Naive thymus-derived CD4-positive, alpha-beta T cell (primary cell): ENCODE results near the gene NRL. TPM values are rescaled to one million over a fixed set of nuclear protein-coding genes. Genes with fewer than 3 reads are reported as not detected.

Experiments used
- ATAC-seq: fragments of 150-1000 bp; cut with Tn5 transposase; 2 replicates; pipeline ENCODE4 v1.10.0; 2021; ENCODE audit warnings: mild to moderate bottlenecking, moderate library complexity
- CTCF ChIA-PET: fragments of 350-600 bp; sonication (Branson Sonifier 250); formaldehyde crosslinking; loops from one replicate; lab custom pipeline; 2021; ENCODE audit warnings: antibody characterized with exemption; lab: Charles Lee
- POLR2A ChIA-PET: fragments of 350-600 bp; sonication (Branson Sonifier 250); formaldehyde crosslinking; loops from one replicate; lab custom pipeline; 2021; ENCODE audit warnings: antibody characterized with exemption, inconsistent platforms; lab: Charles Lee
- DNase-seq, 9 donors: peaks; one replicate each; pipeline versions ENCODE4 v3.0.0 to v3.0.0-alpha.2; 2020 to 2022; ENCODE audit warnings: mixed read lengths in 1 of 9
- H3K27ac ChIP-seq: one replicate; pipeline ENCODE4 v1.7.0; 2013; ENCODE audit warnings: mild to moderate bottlenecking, low read depth, low read length, moderate library complexity
- H3K27me3 ChIP-seq, 2 donors: one replicate each; pipeline ENCODE4 v1.7.0; 2013; ENCODE audit warnings: low read length in 2 of 2, mild to moderate bottlenecking in 2 of 2, moderate library complexity in 2 of 2; ENCODE audit not compliant: control insufficient read depth in 2 of 2, insufficient read depth in 2 of 2
- H3K36me3 ChIP-seq, 3 experiments: 1 replicate in 2 of 3; 2 replicates in 1 of 3; pipeline ENCODE4 v1.7.0; 2013; ENCODE audit warnings: low read length in 3 of 3, mild to moderate bottlenecking in 3 of 3, moderate library complexity in 1 of 3; ENCODE audit not compliant: insufficient read depth in 3 of 3, control insufficient read depth in 2 of 3
- H3K4me1 ChIP-seq, 2 donors: one replicate each; pipeline ENCODE4 v1.7.0; 2013; ENCODE audit warnings: low read length in 2 of 2, mild to moderate bottlenecking in 2 of 2, moderate library complexity in 1 of 2; ENCODE audit not compliant: control insufficient read depth in 2 of 2, insufficient read depth in 2 of 2
- H3K4me3 ChIP-seq: 2 replicates; pipeline ENCODE4 v1.7.0; 2013; ENCODE audit warnings: mild to moderate bottlenecking, low read length
- H3K9me3 ChIP-seq, 3 experiments: 1 replicate in 2 of 3; 2 replicates in 1 of 3; pipeline ENCODE4 v1.7.0; 2013; ENCODE audit warnings: low read length in 3 of 3; ENCODE audit not compliant: control insufficient read depth in 2 of 3
- H3K27ac Mint-ChIP-seq, 9 donors: one replicate each; pipeline ENCODE4 v1.8.0; 2020 to 2022; ENCODE audit warnings: mixed read lengths in 9 of 9, mild to moderate bottlenecking in 8 of 9, moderate library complexity in 5 of 9, inconsistent platforms in 2 of 9
- H3K27me3 Mint-ChIP-seq, 5 donors: one replicate each; pipeline ENCODE4 v1.8.0; 2021 to 2022; ENCODE audit warnings: mixed read lengths in 5 of 5, mild to moderate bottlenecking in 1 of 5
- H3K36me3 Mint-ChIP-seq, 5 donors: one replicate each; pipeline ENCODE4 v1.8.0; 2020 to 2022; ENCODE audit warnings: mixed read lengths in 5 of 5, mild to moderate bottlenecking in 3 of 5, inconsistent platforms in 1 of 5
- H3K4me1 Mint-ChIP-seq, 7 donors: one replicate each; pipeline ENCODE4 v1.8.0; 2020 to 2022; ENCODE audit warnings: mixed read lengths in 7 of 7, mild to moderate bottlenecking in 3 of 7, inconsistent platforms in 1 of 7
- H3K4me3 Mint-ChIP-seq, 10 donors: one replicate each; pipeline ENCODE4 v1.8.0; 2020 to 2022; ENCODE audit warnings: mild to moderate bottlenecking in 10 of 10, mixed read lengths in 10 of 10, moderate library complexity in 6 of 10, inconsistent platforms in 2 of 10
- H3K9me3 Mint-ChIP-seq, 11 donors: one replicate each; pipeline ENCODE4 v1.8.0; 2020 to 2022; ENCODE audit warnings: mixed read lengths in 11 of 11, mild to moderate bottlenecking in 4 of 11, inconsistent platforms in 1 of 11, moderate library complexity in 1 of 11
- intact Hi-C, 2 donors: fragments of 100-400 bp; cut with micrococcal nuclease; formaldehyde crosslinking; loops; one replicate each; pipeline ENCODE4 v1.15.1; 2023
- polyA plus RNA-seq, 2 donors: library from polyadenylated mRNA; unstranded; fragments of 300-500 nt; fragmentation: Illumina TruSeq; gene quantifications; one replicate each; pipeline ENCODE4 v1.2.3, GENCODE V29; 2021
- total RNA-seq, 6 experiments: library from RNA in 5 of 6; stranded (reverse) in 5 of 6; gene quantifications; 1 replicate in 5 of 6; 2 replicates in 1 of 6; pipeline ENCODE4 v1.2.3 and lab custom pipeline; 2021 to 2026

NRL gene
- total and polyA plus RNA-seq, 7 experiments from 2014 or later: 2.1 to 4.5 (median 3.7) TPM

GRCh38 chr14:24060984-24061913 lies 53.5 kb downstream of the NRL start:
- H3K27ac ChIP-seq: no peak overlapping the region
- no peaks in the 10 kb centered on the region for H3K27me3 ChIP-seq
- no peaks in the 10 kb centered on the region for H3K36me3 ChIP-seq
- H3K4me1 ChIP-seq: no peaks in the 10 kb centered on the region
- no peaks in the 10 kb centered on the region for H3K9me3 ChIP-seq
- Mint-ChIP-seq H3K27me3 (no peaks in the 10 kb centered on the region), H3K36me3 (no peaks in the 10 kb centered on the region), H3K4me3 (no peak overlapping the region), H3K4me1 (peaks cover 0 to 6% (median 0%) of the 10 kb centered on the region in 7 donors), H3K27ac (peak overlapping the region in 1 of 9 donors; percentile 36), H3K9me3 (no peaks in the 10 kb centered on the region)
- intact Hi-C loops: no loop called here
- no peak for DNase-seq
- ATAC-seq: no peak
- CTCF ChIA-PET: interaction anchor here (0.7 to 8.0 kb wide), 8 partner anchors 20 to 233 kb away, joined by 3 to 155 read pairs (median 4); partner anchors contain the start of gene PCK2
- POLR2A ChIA-PET: interaction anchor here (2.0 kb wide), 1 partner anchor 20 kb away, joined by 6 read pairs; no protein-coding TSS in a partner anchor
- no peak overlapping the region for H3K4me3 ChIP-seq

DNA sequence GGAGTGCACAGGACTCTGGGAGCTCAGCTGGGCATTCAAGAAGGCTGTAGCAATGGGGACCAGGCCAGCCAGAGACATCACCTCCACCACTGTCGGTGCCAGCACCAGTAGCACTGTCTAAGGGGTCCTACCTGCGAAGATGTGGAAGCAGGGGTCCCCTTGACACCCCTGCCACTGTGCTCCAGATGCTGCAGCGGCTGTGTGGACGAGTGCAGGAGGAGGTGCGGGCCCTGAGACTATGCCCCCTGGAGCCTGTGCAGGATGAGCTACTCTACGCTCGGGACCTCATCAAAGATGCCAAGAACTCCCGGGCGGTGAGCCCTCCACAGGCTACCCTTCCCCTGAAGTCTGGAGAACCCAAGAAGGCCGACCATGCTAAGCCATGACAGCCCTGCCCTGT lies 54.3 kb downstream of the NRL start:
- Mint-ChIP-seq H3K27me3 (no peaks in the 10 kb centered on the region), H3K36me3 (no peaks in the 10 kb centered on the region), H3K27ac (no peak overlapping the region), H3K4me3 (no peak overlapping the region), H3K4me1 (peaks cover 0 to 6% (median 0%) of the 10 kb centered on the region in 7 donors), H3K9me3 (no peaks in the 10 kb centered on the region)
- POLR2A ChIA-PET: interaction anchor here (2.0 kb wide), 1 partner anchor 21 kb away, joined by 6 read pairs; no protein-coding TSS in a partner anchor
- Histone ChIP-seq H3K4me3 (no peak overlapping the region), H3K36me3 (no peaks in the 10 kb centered on the region), H3K9me3 (no peaks in the 10 kb centered on the region), H3K4me1 (no peaks in the 10 kb centered on the region), H3K27me3 (no peaks in the 10 kb centered on the region), H3K27ac (no peak overlapping the region)
- CTCF ChIA-PET: interaction anchor here (0.8 to 8.0 kb wide), 4 partner anchors 20 to 47 kb away, joined by 3 to 155 read pairs (median 17); partner anchors contain the start of gene PCK2
- DNase-seq (no peak), ATAC-seq (no peak)
- intact Hi-C loops: no loop called here

- peaks cover 0 to 6% (median 0%) of the 10 kb centered on the region in 7 donors for H3K4me1 Mint-ChIP-seq
- CTCF ChIA-PET: interaction anchor here (1.3 to 8.4 kb wide), 3 partner anchors 21 to 46 kb away, joined by 6 to 246 read pairs (median 155); partner anchors contain the start of gene PCK2
- H3K4me3 Mint-ChIP-seq: no peak overlapping the region
Observed at GRCh38 chr14:24059841-24060388, 54.8 kb downstream of the NRL start.

DNA sequence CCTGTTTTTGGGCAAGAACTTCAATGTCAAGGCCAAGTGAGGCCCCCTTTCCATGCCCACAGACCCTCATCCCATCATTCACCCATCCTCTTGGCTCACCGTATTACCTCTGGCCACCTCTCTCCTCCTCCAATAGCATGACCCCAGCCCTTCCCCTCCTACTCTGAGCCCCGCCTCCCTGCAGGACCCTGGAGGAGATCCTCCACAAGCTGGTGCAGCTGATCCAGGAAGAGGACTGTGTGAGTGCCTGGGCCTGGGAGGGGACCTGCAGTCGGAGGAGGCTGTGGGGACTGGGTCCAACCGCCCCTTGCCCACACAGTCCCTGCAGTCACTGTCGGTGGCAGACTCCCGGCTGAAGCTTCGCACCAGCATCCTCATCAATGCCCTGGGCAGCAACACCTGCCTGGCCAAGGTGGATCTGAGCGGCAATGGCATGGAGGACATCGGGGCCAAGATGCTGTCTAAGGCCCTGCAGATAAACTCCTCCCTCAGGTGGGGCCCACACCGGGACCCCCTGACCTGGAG lies 55.7 kb downstream of the NRL start:
- H3K4me3 Mint-ChIP-seq: no peak overlapping the region
- Histone ChIP-seq H3K4me3 (no peak overlapping the region), H3K27me3 (no peaks in the 10 kb centered on the region), H3K9me3 (no peaks in the 10 kb centered on the region), H3K27ac (no peak overlapping the region), H3K4me1 (no peaks in the 10 kb centered on the region), H3K36me3 (no peaks in the 10 kb centered on the region)
- H3K4me1 Mint-ChIP-seq: peaks cover 0 to 6% (median 0%) of the 10 kb centered on the region in 7 donors
- ATAC-seq (no peak), DNase-seq (no peak)
- peaks cover 0 to 4% (median 0%) of the 10 kb centered on the region in 5 donors for H3K27me3 Mint-ChIP-seq
- intact Hi-C loops: loop anchor here (1.0 kb wide), 7 partner anchors 31 to 238 kb away; partner anchors contain the start of genes IRF9 (in 2 of the 2), CHMP4A (in 1 of the 2) and PCK2 (in 1 of the 2)
- H3K9me3 Mint-ChIP-seq: no peaks in the 10 kb centered on the region
- peak overlapping the region in 2 of 9 donors; percentile 42 to 67 for H3K27ac Mint-ChIP-seq
- ChIA-PET CTCF (interaction anchor here (0.6 to 8.4 kb wide), 16 partner anchors 9 to 273 kb away, joined by 3 to 246 read pairs (median 5); partner anchors contain the start of genes DCAF11, IRF9, NRL and PCK2), POLR2A (interaction anchor here (0.8 to 4.2 kb wide), 10 partner anchors 22 to 155 kb away, joined by 4 to 50 read pairs (median 6); partner anchors contain the start of genes CHMP4A, DCAF11, NRL and PCK2)
- H3K36me3 Mint-ChIP-seq: no peaks in the 10 kb centered on the region

More at GRCh38 chr14:24059841-24060388, 54.8 kb downstream of the NRL start:
- no peak for ATAC-seq
- no peak for DNase-seq
- H3K9me3 Mint-ChIP-seq: no peaks in the 10 kb centered on the region
- intact Hi-C loops: no loop called here
- H3K27me3 ChIP-seq: no peaks in the 10 kb centered on the region
- H3K27me3 Mint-ChIP-seq: no peaks in the 10 kb centered on the region
- H3K27ac ChIP-seq: no peak overlapping the region
- H3K36me3 Mint-ChIP-seq: no peaks in the 10 kb centered on the region
- H3K27ac Mint-ChIP-seq: peak overlapping the region in 1 of 9 donors; percentile 58
- POLR2A ChIA-PET: interaction anchor here (2.0 kb wide), 1 partner anchor 21 kb away, joined by 6 read pairs; no protein-coding TSS in a partner anchor
- no peaks in the 10 kb centered on the region for H3K36me3 ChIP-seq
- H3K4me3 ChIP-seq: no peak overlapping the region
- H3K9me3 ChIP-seq: no peaks in the 10 kb centered on the region
- no peaks in the 10 kb centered on the region for H3K4me1 ChIP-seq

GRCh38 chr14:24058260-24058950 lies 56.3 kb downstream of the NRL start:
- H3K27ac ChIP-seq: no peak overlapping the region
- no peaks in the 10 kb centered on the region for H3K36me3 ChIP-seq
- POLR2A ChIA-PET: interaction anchor here (0.8 to 4.2 kb wide), 12 partner anchors 10 to 155 kb away, joined by 3 to 50 read pairs (median 5); partner anchors contain the start of genes CHMP4A, DCAF11, NRL and PCK2
- H3K27me3 ChIP-seq: no peaks in the 10 kb centered on the region
- Mint-ChIP-seq H3K4me3 (no peak overlapping the region), H3K27ac (peak overlapping the region in 5 of 9 donors; percentile 22 to 80 (median 67)), H3K36me3 (no peaks in the 10 kb centered on the region), H3K9me3 (no peaks in the 10 kb centered on the region), H3K27me3 (peaks cover 0 to 8% (median 2%) of the 10 kb centered on the region in 5 donors), H3K4me1 (peaks cover 0 to 8% (median 2%) of the 10 kb centered on the region in 7 donors)
- CTCF ChIA-PET: interaction anchor here (0.6 to 8.4 kb wide), 19 partner anchors 14 to 274 kb away, joined by 3 to 246 read pairs (median 4); partner anchors contain the start of genes DCAF11, IRF9, NRL and PCK2
- ATAC-seq (peak; percentile 84), DNase-seq (peak; percentile 22 to 70 (median 49))
- no peak overlapping the region for H3K4me3 ChIP-seq
- H3K9me3 ChIP-seq: no peaks in the 10 kb centered on the region
- H3K4me1 ChIP-seq: no peaks in the 10 kb centered on the region
- intact Hi-C loops: loop anchor here (1.0 kb wide), 7 partner anchors 32 to 239 kb away; partner anchors contain the start of genes IRF9 (in 2 of the 2), CHMP4A (in 1 of the 2) and PCK2 (in 1 of the 2)
